ENCODE measurements around the gene GINS3. TPM values are rescaled to one million over a fixed set of nuclear protein-coding genes. Genes with fewer than 3 reads are reported as not detected.

Gene GINS3
- total RNA-seq, 1 experiment from 2014 or later: 16.4 TPM

GRCh38 chr16:58378401-58378800 is 13.9 kb upstream of the GINS3 start:
- Mint-ChIP-seq H3K36me3 (ENCODE audit: insufficient read depth in 1 of 3, low read depth in 3 of 3) (no peaks in the 10 kb centered on the region; a peak in 2 of 7 replicates), H3K27me3 (ENCODE audit: low read depth) (peaks cover 19% of the 10 kb centered on the region)

More at GRCh38 chr16:58378401-58378800, 13.9 kb upstream of the GINS3 start:
- Histone ChIP-seq H3K4me1 (ENCODE audit: insufficient read depth, low read length) (no peaks in the 10 kb centered on the region), H3K9me3 (ENCODE audit: control insufficient read depth, low read depth, low read length) (no peaks in the 10 kb centered on the region), H2BK120ac (ENCODE audit: low read depth, low read length, poor library complexity, severe bottlenecking) (no peak overlapping the region), H4K91ac (ENCODE audit: insufficient read length, low read depth, low read length) (no peak overlapping the region), H3K14ac (ENCODE audit: insufficient read depth, low read length) (no peak overlapping the region), H2AFZ (ENCODE audit: low read length) (no peak overlapping the region), H3K23me2 (ENCODE audit: insufficient read length, low read depth, low read length, poor library complexity, severe bottlenecking) (no peaks in the 10 kb centered on the region), H4K8ac (replicated peaks; ENCODE audit: insufficient read length, low read depth, low read length) (no peak overlapping the region), H2BK15ac (ENCODE audit: low read depth, low read length) (no peak overlapping the region), H4K5ac (ENCODE audit: insufficient read length, low read depth, low read length) (no peak overlapping the region), H3K23ac (ENCODE audit: insufficient read length, low read depth, low read length) (no peak overlapping the region), H2AK5ac (ENCODE audit: insufficient read length, low read length) (no peak overlapping the region), H3K4ac (ENCODE audit: low read depth, low read length) (no peak overlapping the region), H3K9ac (ENCODE audit: extremely low read depth, insufficient read length, low read length) (no peak overlapping the region), H3K79me1 (ENCODE audit: insufficient read depth, low read depth, low read length, poor library complexity, severe bottlenecking) (no peaks in the 10 kb centered on the region), H3T11ph (ENCODE audit: low read length) (no peak overlapping the region), H4K20me1 (ENCODE audit: control insufficient read depth, insufficient read depth, insufficient read length) (no peaks in the 10 kb centered on the region), H3K56ac (ENCODE audit: insufficient read length, low read depth, low read length) (no peak overlapping the region), H3K27me3 (ENCODE audit: insufficient read depth, low read length) (no peaks in the 10 kb centered on the region), H2BK5ac (ENCODE audit: insufficient read length, low read length) (no peak overlapping the region), H3K18ac (ENCODE audit: insufficient read length, low read depth, low read length) (no peak overlapping the region), H3K79me2 (ENCODE audit: insufficient read depth, low read length) (no peaks in the 10 kb centered on the region), H3K4me2 (ENCODE audit: insufficient read depth, insufficient read length, low read length) (no peak overlapping the region), H2BK20ac (ENCODE audit: low read depth, low read length, poor library complexity, severe bottlenecking) (no peak overlapping the region), H2BK12ac (ENCODE audit: insufficient read length, low read depth, low read length) (no peak overlapping the region), H3K27ac (ENCODE audit: insufficient read length, low read depth, low read length) (no peak overlapping the region)
- H3K4me3 Mint-ChIP-seq: no peak overlapping the region
- no peaks in the 10 kb centered on the region for H3K9me3 Mint-ChIP-seq
- no peak for DNase-seq
- H3K27ac Mint-ChIP-seq: no peak overlapping the region
- TF ChIP-seq, protein P1, sequence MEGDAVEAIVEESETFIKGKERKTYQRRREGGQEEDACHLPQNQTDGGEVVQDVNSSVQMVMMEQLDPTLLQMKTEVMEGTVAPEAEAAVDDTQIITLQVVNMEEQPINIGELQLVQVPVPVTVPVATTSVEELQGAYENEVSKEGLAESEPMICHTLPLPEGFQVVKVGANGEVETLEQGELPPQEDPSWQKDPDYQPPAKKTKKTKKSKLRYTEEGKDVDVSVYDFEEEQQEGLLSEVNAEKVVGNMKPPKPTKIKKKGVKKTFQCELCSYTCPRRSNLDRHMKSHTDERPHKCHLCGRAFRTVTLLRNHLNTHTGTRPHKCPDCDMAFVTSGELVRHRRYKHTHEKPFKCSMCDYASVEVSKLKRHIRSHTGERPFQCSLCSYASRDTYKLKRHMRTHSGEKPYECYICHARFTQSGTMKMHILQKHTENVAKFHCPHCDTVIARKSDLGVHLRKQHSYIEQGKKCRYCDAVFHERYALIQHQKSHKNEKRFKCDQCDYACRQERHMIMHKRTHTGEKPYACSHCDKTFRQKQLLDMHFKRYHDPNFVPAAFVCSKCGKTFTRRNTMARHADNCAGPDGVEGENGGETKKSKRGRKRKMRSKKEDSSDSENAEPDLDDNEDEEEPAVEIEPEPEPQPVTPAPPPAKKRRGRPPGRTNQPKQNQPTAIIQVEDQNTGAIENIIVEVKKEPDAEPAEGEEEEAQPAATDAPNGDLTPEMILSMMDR (conservative IDR thresholded peaks at IDR 0.05): no peak
- peaks cover 0 to 1% of the 10 kb centered on the region in 2 experiments; a peak in 1 of 4 replicates for H3K4me1 Mint-ChIP-seq
